DMS114 treated with DMSO at 0.1 percent for 48 hours (cell line): ENCODE measurements around the gene FAM25G.
"Not testable (repeated sequence)": the region's sequence is repeated elsewhere in the genome, so short reads cannot be mapped to it uniquely, and the experiment has no call there.

Experiments
- DNase-seq: peaks from one replicate; lab custom pipeline; 2025; ENCODE audit not compliant: unreplicated experiment; lab: John Stamatoyannopoulos, UW

The FAM25G gene

GRCh38 chr10:47465216-47465917, 26.1 kb downstream of the FAM25G start:
- not testable (repeated sequence) for DNase-seq

- DNase-seq = not testable (repeated sequence)
Measured at GRCh38 chr10:47462577-47463358, 28.7 kb downstream of the FAM25G start.

- peak; percentile 2 for DNase-seq
Measured at GRCh38 chr10:47461261-47461687, 30.2 kb downstream of the FAM25G start.

- no peak for DNase-seq
Measured at GRCh38 chr10:47458466-47459154, 32.9 kb downstream of the FAM25G start.

- DNase-seq = no peak
Measured at GRCh38 chr10:47457826-47458225, 33.7 kb downstream of the FAM25G start.

GRCh38 chr10:47457528-47457820, 34.0 kb downstream of the FAM25G start:
- no peak for DNase-seq

- DNase-seq = no peak
Measured at GRCh38 chr10:47456794-47457527, 34.5 kb downstream of the FAM25G start.

GRCh38 chr10:47456079-47456785, 35.3 kb downstream of the FAM25G start:
- no peak for DNase-seq

- DNase-seq = not testable (repeated sequence)
Measured at GRCh38 chr10:47455350-47456078, 36.0 kb downstream of the FAM25G start.

- DNase-seq = no peak
Measured at GRCh38 chr10:47454780-47455058, 36.8 kb downstream of the FAM25G start.

- DNase-seq = no peak
Measured at GRCh38 chr10:47454008-47454779, 37.3 kb downstream of the FAM25G start.

GRCh38 chr10:47453141-47454007, 38.1 kb downstream of the FAM25G start:
- DNase-seq = no peak

- DNase-seq = no peak
Measured at GRCh38 chr10:47452495-47453140, 38.9 kb downstream of the FAM25G start.

GRCh38 chr10:47451998-47452494, 39.5 kb downstream of the FAM25G start:
- DNase-seq = no peak

- no peak for DNase-seq
Measured at GRCh38 chr10:47451273-47451997, 40.1 kb downstream of the FAM25G start.

GRCh38 chr10:47450442-47450841, 41.1 kb downstream of the FAM25G start:
- no peak for DNase-seq

- no peak for DNase-seq
Measured at GRCh38 chr10:47449979-47450378, 41.5 kb downstream of the FAM25G start.
